Fibroblast of the aortic adventitia (primary cell): ENCODE results near the gene TBX1. TPM values are rescaled to one million over a fixed set of nuclear protein-coding genes. Genes with fewer than 3 reads are reported as not detected.
A peak's percentile ranks its signal among the peaks of the same experiment; 100 is the strongest.

Experiments used
- DNase-seq: peaks from one replicate; pipeline ENCODE4 v3.0.0-alpha.2; 2010; ENCODE audit warnings: low read depth
- H3K4me3 ChIP-seq: 2 replicates; pipeline ENCODE4 v1.5.1; 2011; ENCODE audit warnings: low read depth, mild to moderate bottlenecking, control low read depth, low read length, moderate library complexity
- total RNA-seq: library from RNA; depleted of rRNA; stranded (reverse); fragments of >200 nt; gene quantifications from 2 replicates; pipeline ENCODE4 v1.2.3, GENCODE V29; 2012; ENCODE audit warnings: low replicate concordance
- TF ChIP-seq, protein P1 (sequence below): IDR thresholded peaks from 2 replicates; pipeline ENCODE4 v1.5.1; 2011; ENCODE audit warnings: mild to moderate bottlenecking, low read length, control low read depth, inconsistent platforms; ENCODE audit not compliant: insufficient read depth

TBX1 gene
- total RNA-seq, 1 donor = 2.8 TPM

DNA sequence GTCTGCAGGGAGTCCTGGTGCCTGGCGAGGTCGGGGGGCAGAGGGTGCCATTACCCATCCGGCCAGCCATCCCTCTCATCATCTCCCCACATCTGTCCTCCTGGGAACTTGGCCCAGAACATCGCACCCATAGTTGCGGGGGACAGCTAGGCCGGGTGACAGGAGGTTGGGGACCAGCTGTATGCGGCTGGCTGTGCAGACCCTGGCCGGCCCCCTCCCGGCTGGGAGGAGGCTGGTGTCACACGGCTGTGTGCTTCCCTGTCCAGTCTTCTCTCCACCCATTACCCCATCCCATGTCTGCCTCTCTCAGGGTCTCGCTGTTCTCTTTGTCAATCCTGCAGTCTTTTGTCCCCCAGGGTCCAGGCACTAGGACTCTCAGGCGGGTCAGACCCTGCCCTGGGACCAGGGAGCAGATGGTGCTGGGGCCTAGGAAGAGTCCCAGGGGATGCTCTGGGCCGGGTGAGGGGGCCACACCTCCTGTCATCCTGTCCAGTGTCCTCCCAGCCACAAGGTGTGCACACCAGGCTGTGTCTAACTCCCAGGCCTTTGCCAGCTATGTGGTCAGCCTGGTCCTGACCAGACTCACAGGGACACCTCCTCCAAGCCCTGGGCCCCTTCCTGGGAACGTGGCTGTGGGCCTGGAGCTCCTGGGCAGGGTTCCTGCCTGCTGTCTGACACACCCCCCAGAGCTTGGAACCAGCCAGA is 6.4 kb upstream of the TBX1 start:
- DNase-seq = no peak
- H3K4me3 ChIP-seq = no peak overlapping the region
- TF ChIP-seq, protein P1, sequence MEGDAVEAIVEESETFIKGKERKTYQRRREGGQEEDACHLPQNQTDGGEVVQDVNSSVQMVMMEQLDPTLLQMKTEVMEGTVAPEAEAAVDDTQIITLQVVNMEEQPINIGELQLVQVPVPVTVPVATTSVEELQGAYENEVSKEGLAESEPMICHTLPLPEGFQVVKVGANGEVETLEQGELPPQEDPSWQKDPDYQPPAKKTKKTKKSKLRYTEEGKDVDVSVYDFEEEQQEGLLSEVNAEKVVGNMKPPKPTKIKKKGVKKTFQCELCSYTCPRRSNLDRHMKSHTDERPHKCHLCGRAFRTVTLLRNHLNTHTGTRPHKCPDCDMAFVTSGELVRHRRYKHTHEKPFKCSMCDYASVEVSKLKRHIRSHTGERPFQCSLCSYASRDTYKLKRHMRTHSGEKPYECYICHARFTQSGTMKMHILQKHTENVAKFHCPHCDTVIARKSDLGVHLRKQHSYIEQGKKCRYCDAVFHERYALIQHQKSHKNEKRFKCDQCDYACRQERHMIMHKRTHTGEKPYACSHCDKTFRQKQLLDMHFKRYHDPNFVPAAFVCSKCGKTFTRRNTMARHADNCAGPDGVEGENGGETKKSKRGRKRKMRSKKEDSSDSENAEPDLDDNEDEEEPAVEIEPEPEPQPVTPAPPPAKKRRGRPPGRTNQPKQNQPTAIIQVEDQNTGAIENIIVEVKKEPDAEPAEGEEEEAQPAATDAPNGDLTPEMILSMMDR = no peak

DNA sequence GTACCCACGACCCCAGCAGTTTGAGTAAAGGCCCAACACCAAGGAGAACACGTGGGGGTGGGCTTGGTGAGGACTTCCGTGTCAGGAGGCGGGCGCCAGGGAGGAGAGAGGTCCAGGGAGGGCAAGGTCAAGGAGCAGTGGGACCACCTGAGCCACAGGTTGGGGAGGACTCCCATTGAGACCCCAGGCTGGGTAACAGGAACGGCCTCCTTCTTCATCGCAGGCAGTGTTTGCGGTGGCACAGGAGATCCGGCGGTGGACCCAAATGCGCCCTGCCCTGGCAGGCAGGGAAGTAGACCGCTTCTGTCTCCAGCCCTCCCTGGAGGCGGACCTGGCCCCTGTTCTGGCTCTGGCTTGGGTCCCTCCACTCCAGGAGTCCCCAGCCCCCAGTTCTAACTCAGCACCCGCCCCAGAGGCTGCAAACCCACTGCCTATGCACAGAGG is 5.9 kb upstream of the TBX1 start:
- TF ChIP-seq, protein P1 = no peak
- H3K4me3 ChIP-seq = no peak overlapping the region
- DNase-seq = no peak

DNA sequence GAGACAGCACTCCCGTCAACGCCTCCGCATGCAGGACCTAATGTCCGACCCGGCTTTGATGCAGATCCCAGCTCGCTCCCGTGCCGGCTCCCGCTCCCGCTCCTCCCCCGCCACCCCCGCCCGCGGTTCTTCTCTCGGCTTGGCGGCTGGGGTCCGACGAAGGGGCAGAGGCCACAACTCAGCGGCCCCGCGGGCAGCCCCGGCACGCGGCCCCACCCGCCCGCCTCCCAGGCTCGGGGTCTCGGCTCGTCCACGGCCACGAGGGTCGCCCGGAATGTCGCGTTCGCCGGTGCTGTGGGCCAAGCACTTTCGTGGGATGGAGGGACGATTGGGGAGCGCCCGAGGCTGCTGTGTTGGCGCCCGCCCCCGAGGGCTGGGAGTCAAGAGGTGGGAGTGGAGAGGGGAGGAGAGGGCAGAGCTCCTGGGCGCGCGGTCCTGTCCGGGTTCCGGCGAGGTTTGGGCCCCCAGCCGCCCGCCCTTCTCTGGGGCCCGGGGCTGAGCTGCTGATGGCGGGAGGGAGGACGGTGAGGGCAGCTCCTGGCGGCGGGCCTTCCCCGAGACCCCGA is 5.3 kb upstream of the TBX1 start:
- TF ChIP-seq, protein P1 = no peak
- H3K4me3 ChIP-seq = no peak overlapping the region
- no peak for DNase-seq

DNA sequence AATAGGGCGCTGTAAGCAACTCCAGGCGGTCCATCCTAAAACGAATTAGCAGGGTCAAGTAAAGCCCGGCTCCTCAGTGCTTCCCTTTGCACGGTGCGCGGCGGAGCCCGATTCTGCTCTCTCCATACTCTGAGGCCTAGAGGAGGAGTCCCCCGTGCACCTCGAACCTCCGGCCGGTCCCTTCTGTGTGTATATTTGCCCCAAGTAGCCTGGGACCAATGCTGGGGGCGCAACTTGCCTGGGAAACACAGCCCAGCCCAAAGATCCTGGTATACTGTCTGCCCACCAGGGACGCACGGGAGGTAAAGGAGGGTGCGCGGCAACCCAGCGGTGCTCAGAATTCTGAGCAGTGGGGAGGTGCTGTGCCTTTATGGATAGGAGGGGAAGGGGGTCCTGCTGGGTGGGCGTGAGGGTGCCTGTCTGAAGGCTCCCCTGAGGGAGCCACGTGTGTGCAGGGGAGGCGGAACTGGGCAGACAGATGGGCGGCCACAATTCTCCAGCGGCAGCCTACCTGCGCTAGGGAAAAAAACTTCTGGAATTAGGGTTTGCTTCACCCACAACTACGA is 4.8 kb upstream of the TBX1 start:
- no peak overlapping the region for H3K4me3 ChIP-seq
- no peak for DNase-seq
- TF ChIP-seq, protein P1 = no peak

DNA sequence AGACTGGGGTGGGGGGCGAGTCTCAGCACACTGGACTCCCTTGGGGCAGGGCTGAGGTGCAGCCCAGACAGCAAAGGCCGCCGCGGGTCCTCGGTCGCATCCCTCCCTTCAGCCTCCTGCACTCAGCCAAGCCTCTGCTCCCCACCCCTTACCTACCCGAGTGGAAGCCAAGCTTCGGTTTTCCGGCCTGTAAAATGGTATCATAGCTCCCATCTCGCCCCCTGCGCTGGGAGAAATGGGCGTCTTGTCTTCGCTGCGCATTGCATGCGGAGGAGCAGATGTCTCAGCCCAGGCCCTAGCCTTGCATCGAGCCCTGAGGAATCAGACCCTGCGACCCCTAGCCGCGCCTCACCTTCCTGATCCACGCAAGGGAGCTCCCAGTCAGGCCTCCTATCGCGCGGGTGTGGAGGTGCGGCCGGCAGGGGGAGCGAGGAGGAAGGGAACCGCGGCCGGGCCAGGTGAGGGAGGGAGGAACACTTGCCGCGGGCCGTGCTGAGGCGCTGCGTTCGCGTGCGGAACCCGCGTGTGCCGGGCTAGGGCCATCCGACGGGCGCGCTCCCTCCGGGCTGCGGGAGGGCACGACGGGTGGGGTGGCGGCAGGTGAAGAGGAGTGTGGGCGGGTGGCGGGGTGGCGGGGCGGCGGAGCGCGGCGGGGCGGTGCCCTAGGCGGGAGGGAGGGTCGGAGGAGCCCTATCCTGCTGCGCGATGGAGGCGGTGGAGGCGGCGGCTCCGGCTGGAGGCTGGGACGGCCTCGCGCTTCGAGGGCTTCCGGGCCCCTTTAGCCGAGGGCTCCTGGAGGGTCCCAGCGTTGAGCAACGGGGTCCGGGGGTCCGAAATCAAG is 4.1 kb upstream of the TBX1 start:
- no peak for DNase-seq
- TF ChIP-seq, protein P1 = peak; percentile 52
- no peak overlapping the region for H3K4me3 ChIP-seq

DNA sequence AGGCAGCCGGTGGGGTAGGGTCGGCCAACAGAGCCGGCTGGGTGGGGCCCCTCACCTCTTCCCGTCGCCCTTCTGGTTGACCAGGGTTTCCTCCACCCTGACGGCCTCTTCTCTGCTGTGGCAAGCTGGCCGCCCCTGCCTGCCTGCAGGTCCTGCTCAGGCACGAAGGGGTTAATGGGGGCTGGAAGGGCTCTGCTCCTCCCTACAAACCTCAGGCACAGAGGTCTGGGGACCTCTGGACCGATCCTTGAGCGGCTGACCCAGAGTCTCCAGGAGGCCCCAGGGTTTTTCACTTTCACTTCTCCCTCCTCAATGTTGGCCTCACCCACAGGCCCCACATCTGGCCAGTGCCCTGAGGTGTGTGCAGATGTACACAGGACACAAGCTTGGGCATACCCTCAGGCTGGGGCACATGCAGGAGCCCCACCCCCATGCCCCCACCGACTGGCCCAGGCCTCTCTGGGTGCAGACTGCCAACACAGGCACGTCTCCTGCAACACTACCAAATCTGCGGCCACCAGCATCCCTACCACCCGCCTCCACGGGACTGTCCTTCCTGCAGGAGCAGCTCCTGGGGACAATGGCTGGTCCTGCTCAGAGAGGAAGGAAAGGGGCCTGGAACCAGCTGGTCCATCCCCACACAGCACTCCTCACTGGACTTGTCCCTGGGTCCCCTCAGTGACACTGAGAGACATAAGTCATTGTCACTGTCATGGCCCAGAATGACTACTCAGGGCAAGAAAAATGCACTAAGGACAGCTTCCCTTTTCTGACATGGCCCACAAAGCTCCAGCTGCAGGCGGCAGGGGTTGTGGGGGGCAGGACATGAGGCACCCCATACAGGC is 3.2 kb upstream of the TBX1 start:
- DNase-seq = no peak
- no peak overlapping the region for H3K4me3 ChIP-seq
- TF ChIP-seq, protein P1 = no peak
